ENCODE data around the gene ATG101.

The ATG101 gene

GRCh38 chr12:52042706-52043385 is 26.9 kb upstream of the ATG101 start:
- no peak for DNase-seq (ENCODE audit: low spot score)

- DNase-seq (ENCODE audit: low spot score): no peak
These were observed 26.2 kb upstream of the ATG101 start for GRCh38 chr12:52043386-52044212.

- no peak for DNase-seq (ENCODE audit: low spot score)
These were observed 25.3 kb upstream of the ATG101 start for GRCh38 chr12:52044292-52044983.

GRCh38 chr12:52045794-52046199 is 24.0 kb upstream of the ATG101 start:
- DNase-seq (ENCODE audit: low spot score): no peak

- no peak for DNase-seq (ENCODE audit: low spot score)
These were observed 22.9 kb upstream of the ATG101 start for GRCh38 chr12:52046859-52047258.

GRCh38 chr12:52049286-52049685 is 20.5 kb upstream of the ATG101 start:
- no peak for DNase-seq (ENCODE audit: low spot score)

- DNase-seq (ENCODE audit: low spot score): no peak
These were observed 20.1 kb upstream of the ATG101 start for GRCh38 chr12:52049688-52050087.

- DNase-seq (ENCODE audit: low spot score): no peak
These were observed 19.5 kb upstream of the ATG101 start for GRCh38 chr12:52050116-52050757.

GRCh38 chr12:52050758-52051541 is 18.8 kb upstream of the ATG101 start, which contains the start of gene NR4A1:
NR4A1 (plus strand) TSS chr12:52051442; CDS start chr12:52054329, 2,887 bp downstream.
- DNase-seq (ENCODE audit: low spot score): peak; percentile 94

GRCh38 chr12:52052468-52053186 is 17.2 kb upstream of the ATG101 start:
- DNase-seq (ENCODE audit: low spot score): no peak

- no peak for DNase-seq (ENCODE audit: low spot score)
These were observed 16.1 kb upstream of the ATG101 start for GRCh38 chr12:52053536-52054209.

- DNase-seq (ENCODE audit: low spot score): no peak
These were observed 15.4 kb upstream of the ATG101 start for GRCh38 chr12:52054231-52054832.

- no peak for DNase-seq (ENCODE audit: low spot score)
These were observed 14.7 kb upstream of the ATG101 start for GRCh38 chr12:52054833-52055730.

- no peak for DNase-seq (ENCODE audit: low spot score)
These were observed 13.8 kb upstream of the ATG101 start for GRCh38 chr12:52055731-52056711.

GRCh38 chr12:52056801-52057637 is 12.8 kb upstream of the ATG101 start:
- DNase-seq (ENCODE audit: low spot score): no peak
